ENCODE results near the gene TMEM123. TPM values are rescaled to one million over a fixed set of nuclear protein-coding genes. Genes with fewer than 3 reads are reported as not detected.

The TMEM123 gene
- total and polyA plus RNA-seq, 10 of the 15 experiments (the other 5 are each of a cell fraction or from before 2014, with no cell fraction given), result 35.1 to 667 (median 123) TPM

- Histone ChIP-seq H4K20me1 (ENCODE audit: control insufficient read depth, insufficient read depth) (no peaks in the 10 kb centered on the region), H3K36me3 (ENCODE audit: control insufficient read depth in 2 of 2, insufficient read depth in 2 of 2, low read length in 1 of 2) (peaks cover 0 to 13% of the 10 kb centered on the region in 2 experiments; a peak in 3 of 4 replicates), H3K4me2 (ENCODE audit: control insufficient read depth, insufficient read depth) (no peak overlapping the region), H3K4me1 (ENCODE audit: control insufficient read depth, insufficient read depth, low read length) (no peaks in the 10 kb centered on the region), H3K4me3 (no peak overlapping the region), H2AFZ (ENCODE audit: control insufficient read depth, low read depth, low read length) (no peak overlapping the region), H3K9me3 (replicated peaks; ENCODE audit: control insufficient read depth, insufficient read depth, low read length) (no peaks in the 10 kb centered on the region), H3K9ac (ENCODE audit: control insufficient read depth, insufficient read depth, low read length) (no peak overlapping the region), H3K27me3 (replicated peaks in 1 of 2; ENCODE audit: control insufficient read depth in 2 of 2, insufficient read depth in 2 of 2, low read length in 1 of 2) (no peaks in the 10 kb centered on the region), H3K79me2 (ENCODE audit: control insufficient read depth, insufficient read depth, low read length) (no peaks in the 10 kb centered on the region), H3K27ac (ENCODE audit: control insufficient read depth, insufficient read depth) (no peak overlapping the region)
- ATAC-seq (no peak), FAIRE-seq (no peak), DNase-seq (ENCODE audit: low read depth, low spot score) (no peak)
- ChIA-PET SMC1A (ENCODE audit: uncharacterized antibody, unreplicated experiment) (interaction anchor here (2.3 kb wide), 1 partner anchor 37 kb away, joined by 7 read pairs; no protein-coding TSS in a partner anchor), POLR2A (no interaction called here), CTCF (interaction anchor here (1.2 to 3.3 kb wide), 3 partner anchors 11 to 117 kb away, joined by 3 to 22 read pairs (median 8); no protein-coding TSS in a partner anchor), RAD21 (ENCODE audit: unreplicated experiment) (interaction anchor here (1.3 kb wide), 1 partner anchor 12 kb away, joined by 4 read pairs; no protein-coding TSS in a partner anchor)
- in situ Hi-C loops (cut with MboI) (loop anchor here (25.0 kb wide), 1 partner anchor 108 kb away; no protein-coding TSS in a partner anchor), intact Hi-C loops (cut with micrococcal nuclease; ENCODE audit: unreplicated experiment) (no loop called here)
- TF ChIP-seq SMAD1 (IDR thresholded peaks at IDR 0.05; ENCODE audit: low read depth, partially characterized antibody), result no peak
- BruUV-seq (replicated peaks), result no TSS peak
Measured at GRCh38 chr11:102378818-102379217, 73.7 kb downstream of the TMEM123 start.

- H3K9ac ChIP-seq (ENCODE audit: control insufficient read depth, insufficient read depth, low read length), result no peak overlapping the region
- H3K27me3 ChIP-seq (replicated peaks in 1 of 2; ENCODE audit: control insufficient read depth in 2 of 2, insufficient read depth in 2 of 2, low read length in 1 of 2), result no peaks in the 10 kb centered on the region
- ATAC-seq (no peak), FAIRE-seq (no peak), DNase-seq (ENCODE audit: low read depth, low spot score) (no peak)
- H4K20me1 ChIP-seq (ENCODE audit: control insufficient read depth, insufficient read depth), result no peaks in the 10 kb centered on the region
- ChIA-PET POLR2A (no interaction called here), CTCF (interaction anchor here (3.3 kb wide), 1 partner anchor 12 kb away, joined by 22 read pairs; no protein-coding TSS in a partner anchor), RAD21 (ENCODE audit: unreplicated experiment) (no interaction called here), SMC1A (ENCODE audit: uncharacterized antibody, unreplicated experiment) (no interaction called here)
- H3K27ac ChIP-seq (ENCODE audit: control insufficient read depth, insufficient read depth), result no peak overlapping the region
- H2AFZ ChIP-seq (ENCODE audit: control insufficient read depth, low read depth, low read length), result no peak overlapping the region
- no peaks in the 10 kb centered on the region for H3K9me3 ChIP-seq (replicated peaks; ENCODE audit: control insufficient read depth, insufficient read depth, low read length)
- BruUV-seq (replicated peaks), result no TSS peak
- intact Hi-C loops (cut with micrococcal nuclease; ENCODE audit: unreplicated experiment), result no loop called here
- H3K36me3 ChIP-seq (ENCODE audit: control insufficient read depth in 2 of 2, insufficient read depth in 2 of 2, low read length in 1 of 2), result peaks cover 0 to 13% of the 10 kb centered on the region in 2 experiments; a peak in 3 of 4 replicates
- in situ Hi-C loops (cut with MboI), result loop anchor here (25.0 kb wide), 1 partner anchor 109 kb away; no protein-coding TSS in a partner anchor
- 96% methylated on average over 2 of the region's 2 CpGs for WGBS (ENCODE audit: insufficient coverage, insufficient replicate concordance, low lambda C conversion rate, missing lambda C conversion rate)
- H3K4me1 ChIP-seq (ENCODE audit: control insufficient read depth, insufficient read depth, low read length), result no peaks in the 10 kb centered on the region
- H3K4me3 ChIP-seq, result no peak overlapping the region
- H3K4me2 ChIP-seq (ENCODE audit: control insufficient read depth, insufficient read depth), result no peak overlapping the region
- no peaks in the 10 kb centered on the region for H3K79me2 ChIP-seq (ENCODE audit: control insufficient read depth, insufficient read depth, low read length)
- no peak for TF ChIP-seq ZNF207 (IDR thresholded peaks at IDR 0.05; ENCODE audit: borderline replicate concordance)
- TF ChIP-seq BCL3 (IDR thresholded peaks at IDR 0.05; ENCODE audit: borderline replicate concordance, insufficient read depth, low read depth, low read length, poor library complexity, severe bottlenecking), result no peak
- TF ChIP-seq RCOR1 (conservative IDR thresholded peaks at IDR 0.05; ENCODE audit: low read depth, low read length), result no peak
- no peak for TF ChIP-seq ATF3 (IDR thresholded peaks at IDR 0.05; ENCODE audit: borderline replicate concordance, extremely low read depth, low read depth, low read length)
- no peak for TF ChIP-seq IRF5 (IDR thresholded peaks at IDR 0.05; ENCODE audit: borderline replicate concordance)
- TF ChIP-seq REST (IDR thresholded peaks at IDR 0.05; ENCODE audit: low read depth, low read length), result no peak
- no peak for TF ChIP-seq IKZF2 (IDR thresholded peaks at IDR 0.05)
- TF ChIP-seq SMC3 (IDR thresholded peaks at IDR 0.05; ENCODE audit: borderline replicate concordance, low read length), result no peak
Measured at GRCh38 chr11:102377891-102378290, 74.7 kb downstream of the TMEM123 start.

All from GM12878 (cell line).